Calu3 (cell line): ENCODE data around the gene SLX4. TPM values are rescaled to one million over a fixed set of nuclear protein-coding genes. Genes with fewer than 3 reads are reported as not detected.

Experiments
- BruUV-seq: library from RNA; stranded (reverse); fragments of 400-500 nt; replicated peaks from 2 replicates; lab custom pipeline; 2021; lab: Mats Ljungman, UMichigan
- CTCF ChIA-PET: fragments of 300-600 bp; sonication (Branson Sonifier 250); formaldehyde crosslinking; loops from one replicate; lab custom pipeline; 2022; ENCODE audit warnings: antibody characterized with exemption; lab: Charles Lee
- DNase-seq: peaks from one replicate; pipeline ENCODE4 v3.0.0; 2022
- H3K27ac Mint-ChIP-seq: one replicate; pipeline ENCODE4 v1.8.0; 2022; ENCODE audit warnings: mixed read lengths; ENCODE audit not compliant: unreplicated experiment
- H3K27me3 Mint-ChIP-seq: one replicate; pipeline ENCODE4 v1.8.0; 2022; ENCODE audit warnings: mixed read lengths; ENCODE audit not compliant: unreplicated experiment
- H3K36me3 Mint-ChIP-seq: one replicate; pipeline ENCODE4 v1.8.0; 2022; ENCODE audit warnings: mild to moderate bottlenecking, moderate library complexity, mixed read lengths; ENCODE audit not compliant: insufficient read depth, unreplicated experiment
- H3K4me1 Mint-ChIP-seq: one replicate; pipeline ENCODE4 v1.8.0; 2022; ENCODE audit warnings: mild to moderate bottlenecking, low read depth, mixed read lengths; ENCODE audit not compliant: unreplicated experiment
- H3K4me3 Mint-ChIP-seq: one replicate; pipeline ENCODE4 v1.8.0; 2022; ENCODE audit warnings: mild to moderate bottlenecking, low read depth, moderate library complexity, mixed read lengths; ENCODE audit not compliant: unreplicated experiment
- H3K9me3 Mint-ChIP-seq: one replicate; pipeline ENCODE4 v1.8.0; 2022; ENCODE audit warnings: low read depth, mixed read lengths; ENCODE audit not compliant: unreplicated experiment
- intact Hi-C: fragments of 100-400 bp; cut with micrococcal nuclease; formaldehyde crosslinking; loops from one replicate; pipeline ENCODE4 v1.10.0; 2022; ENCODE audit not compliant: unreplicated experiment
- total RNA-seq: library from RNA; stranded (reverse); gene quantifications from 2 replicates; pipeline ENCODE4 v1.2.3, GENCODE V29; 2022
- TF ChIP-seq, protein P1 (sequence below): fragments of 200-600 bp; IDR thresholded peaks from one replicate; pipeline ENCODE4 v1.8.0; 2022; ENCODE audit warnings: antibody characterized with exemption; ENCODE audit not compliant: unreplicated experiment

The SLX4 gene
- total RNA-seq, 1 experiment from 2014 or later = 18.2 TPM

DNA sequence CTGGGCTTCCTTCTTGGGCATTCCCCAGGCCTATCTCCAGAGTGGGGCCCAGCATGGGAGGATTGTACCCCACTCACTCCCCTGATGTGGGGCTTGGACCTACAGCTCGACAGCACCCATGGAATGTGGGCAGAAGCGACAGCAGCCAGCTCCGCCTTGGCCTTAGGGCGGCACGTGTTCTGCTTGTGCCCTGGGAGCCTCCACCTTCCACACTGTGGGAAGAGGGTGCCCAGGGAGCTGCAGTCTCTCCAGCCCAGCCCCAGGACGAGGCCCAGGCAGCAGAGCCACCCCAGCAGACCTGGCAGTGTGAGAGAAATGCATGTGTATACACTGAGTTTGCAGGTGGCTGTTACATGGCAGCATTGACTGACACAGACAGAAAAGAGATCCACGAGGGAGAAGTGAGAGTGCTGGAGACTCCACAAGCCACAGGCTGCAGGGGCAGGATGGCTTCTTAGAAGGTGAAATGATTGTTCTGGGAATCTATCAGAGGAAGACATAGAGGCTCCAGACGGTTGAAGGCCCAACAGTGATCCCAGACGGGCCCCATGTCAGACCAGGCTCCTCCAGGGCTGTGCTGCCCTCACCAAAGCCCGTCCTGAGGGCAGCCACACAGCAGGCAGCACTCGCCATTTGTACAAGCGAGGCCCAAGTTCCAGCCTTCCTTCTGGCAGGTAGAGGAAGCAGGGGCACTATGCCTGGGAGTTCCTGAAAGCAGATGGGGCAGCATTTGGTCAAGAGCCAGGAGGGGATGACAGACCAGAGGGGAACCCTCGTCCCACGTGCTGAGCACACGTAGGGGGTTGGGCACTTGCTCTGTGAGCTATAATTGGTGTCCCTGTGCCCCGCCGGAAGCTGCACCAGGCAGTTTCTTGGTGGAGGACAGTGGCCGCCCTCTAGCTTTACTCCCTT, 40.3 kb upstream of the SLX4 start:
- no TSS peak for BruUV-seq
- Mint-ChIP-seq H3K9me3 (no peaks in the 10 kb centered on the region), H3K4me3 (no peak overlapping the region), H3K4me1 (peaks cover 2% of the 10 kb centered on the region), H3K36me3 (peaks cover 54% of the 10 kb centered on the region), H3K27me3 (no peaks in the 10 kb centered on the region), H3K27ac (no peak overlapping the region)
- DNase-seq = no peak
- intact Hi-C loops = no loop called here
- TF ChIP-seq, protein P1, sequence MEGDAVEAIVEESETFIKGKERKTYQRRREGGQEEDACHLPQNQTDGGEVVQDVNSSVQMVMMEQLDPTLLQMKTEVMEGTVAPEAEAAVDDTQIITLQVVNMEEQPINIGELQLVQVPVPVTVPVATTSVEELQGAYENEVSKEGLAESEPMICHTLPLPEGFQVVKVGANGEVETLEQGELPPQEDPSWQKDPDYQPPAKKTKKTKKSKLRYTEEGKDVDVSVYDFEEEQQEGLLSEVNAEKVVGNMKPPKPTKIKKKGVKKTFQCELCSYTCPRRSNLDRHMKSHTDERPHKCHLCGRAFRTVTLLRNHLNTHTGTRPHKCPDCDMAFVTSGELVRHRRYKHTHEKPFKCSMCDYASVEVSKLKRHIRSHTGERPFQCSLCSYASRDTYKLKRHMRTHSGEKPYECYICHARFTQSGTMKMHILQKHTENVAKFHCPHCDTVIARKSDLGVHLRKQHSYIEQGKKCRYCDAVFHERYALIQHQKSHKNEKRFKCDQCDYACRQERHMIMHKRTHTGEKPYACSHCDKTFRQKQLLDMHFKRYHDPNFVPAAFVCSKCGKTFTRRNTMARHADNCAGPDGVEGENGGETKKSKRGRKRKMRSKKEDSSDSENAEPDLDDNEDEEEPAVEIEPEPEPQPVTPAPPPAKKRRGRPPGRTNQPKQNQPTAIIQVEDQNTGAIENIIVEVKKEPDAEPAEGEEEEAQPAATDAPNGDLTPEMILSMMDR = no peak
- CTCF ChIA-PET = no interaction called here

DNA sequence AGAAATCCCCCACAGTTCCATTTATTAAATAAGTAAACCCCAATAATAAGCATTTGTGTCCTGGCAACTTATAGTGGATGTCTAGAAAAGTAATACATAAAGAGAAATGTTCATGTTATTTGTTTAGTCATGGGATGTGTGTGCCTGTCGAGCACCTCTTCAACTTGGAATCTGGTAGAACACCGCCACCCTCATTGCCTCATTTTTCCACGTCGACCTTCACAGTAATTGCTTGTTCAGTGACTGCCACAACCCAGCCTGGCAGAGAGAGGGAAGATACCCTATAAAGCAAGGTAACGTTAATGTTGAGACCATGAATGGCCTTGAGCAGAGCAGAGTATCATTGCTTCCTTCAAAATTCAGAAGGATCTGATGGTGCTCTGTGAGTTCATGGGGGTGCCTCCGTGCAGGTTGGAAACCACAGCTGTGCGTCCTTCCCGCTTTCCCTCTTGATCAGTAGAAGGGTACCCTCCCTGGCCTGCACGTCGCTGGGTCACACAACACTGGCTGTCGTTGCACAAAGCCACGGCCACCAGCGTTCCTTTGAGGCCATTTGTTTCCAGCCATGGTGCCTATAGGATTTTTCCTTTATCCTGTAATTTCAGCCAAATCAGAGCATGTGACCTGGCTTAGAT, 39.3 kb upstream of the SLX4 start:
- H3K4me1 Mint-ChIP-seq = peaks cover 12% of the 10 kb centered on the region
- TF ChIP-seq, protein P1 = no peak
- intact Hi-C loops = no loop called here
- no TSS peak for BruUV-seq
- no peaks in the 10 kb centered on the region for H3K27me3 Mint-ChIP-seq
- DNase-seq = no peak
- H3K9me3 Mint-ChIP-seq = no peaks in the 10 kb centered on the region
- CTCF ChIA-PET = no interaction called here
- no peak overlapping the region for H3K27ac Mint-ChIP-seq
- peaks cover 64% of the 10 kb centered on the region for H3K36me3 Mint-ChIP-seq
- H3K4me3 Mint-ChIP-seq = no peak overlapping the region

DNA sequence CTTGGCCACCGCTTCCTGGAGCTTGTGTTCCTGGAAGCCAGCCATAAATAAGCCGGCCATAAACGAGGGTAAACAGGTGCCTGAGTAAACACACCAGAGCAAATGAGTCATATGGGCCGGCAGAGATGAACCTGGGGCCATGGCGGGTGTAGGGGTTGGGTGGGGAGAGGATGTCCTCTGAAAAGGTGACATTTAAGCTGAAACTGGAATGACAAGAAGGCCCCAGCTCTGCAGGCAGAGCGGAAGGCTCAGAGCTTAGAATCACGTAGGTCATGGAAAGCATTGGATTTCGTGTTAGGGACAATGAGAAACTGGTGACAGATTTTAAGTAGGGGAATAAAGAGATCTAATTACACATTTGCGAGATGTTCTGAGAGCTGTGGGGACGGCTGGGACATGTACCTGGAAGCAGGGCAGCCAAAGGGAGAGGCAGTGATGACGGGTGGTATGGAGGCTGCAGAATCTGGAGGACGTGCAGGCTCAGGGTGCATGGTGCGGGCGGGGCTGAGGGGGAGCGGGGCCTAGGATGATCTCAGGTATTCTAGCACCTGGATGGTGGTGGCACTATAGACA, 35.0 kb upstream of the SLX4 start:
- CTCF ChIA-PET = interaction anchor here (0.6 to 1.2 kb wide), 3 partner anchors 9 to 80 kb away, joined by 3 to 6 read pairs (median 6); no protein-coding TSS in a partner anchor
- peaks cover 43% of the 10 kb centered on the region for H3K36me3 Mint-ChIP-seq
- no peaks in the 10 kb centered on the region for H3K27me3 Mint-ChIP-seq
- H3K27ac Mint-ChIP-seq = peak overlapping the region; percentile 16
- intact Hi-C loops = no loop called here
- no TSS peak for BruUV-seq
- peak; percentile 78 for DNase-seq
- no peaks in the 10 kb centered on the region for H3K9me3 Mint-ChIP-seq
- TF ChIP-seq, protein P1 = no peak
- peaks cover 34% of the 10 kb centered on the region for H3K4me1 Mint-ChIP-seq
- peak overlapping the region; percentile 11 for H3K4me3 Mint-ChIP-seq

DNA sequence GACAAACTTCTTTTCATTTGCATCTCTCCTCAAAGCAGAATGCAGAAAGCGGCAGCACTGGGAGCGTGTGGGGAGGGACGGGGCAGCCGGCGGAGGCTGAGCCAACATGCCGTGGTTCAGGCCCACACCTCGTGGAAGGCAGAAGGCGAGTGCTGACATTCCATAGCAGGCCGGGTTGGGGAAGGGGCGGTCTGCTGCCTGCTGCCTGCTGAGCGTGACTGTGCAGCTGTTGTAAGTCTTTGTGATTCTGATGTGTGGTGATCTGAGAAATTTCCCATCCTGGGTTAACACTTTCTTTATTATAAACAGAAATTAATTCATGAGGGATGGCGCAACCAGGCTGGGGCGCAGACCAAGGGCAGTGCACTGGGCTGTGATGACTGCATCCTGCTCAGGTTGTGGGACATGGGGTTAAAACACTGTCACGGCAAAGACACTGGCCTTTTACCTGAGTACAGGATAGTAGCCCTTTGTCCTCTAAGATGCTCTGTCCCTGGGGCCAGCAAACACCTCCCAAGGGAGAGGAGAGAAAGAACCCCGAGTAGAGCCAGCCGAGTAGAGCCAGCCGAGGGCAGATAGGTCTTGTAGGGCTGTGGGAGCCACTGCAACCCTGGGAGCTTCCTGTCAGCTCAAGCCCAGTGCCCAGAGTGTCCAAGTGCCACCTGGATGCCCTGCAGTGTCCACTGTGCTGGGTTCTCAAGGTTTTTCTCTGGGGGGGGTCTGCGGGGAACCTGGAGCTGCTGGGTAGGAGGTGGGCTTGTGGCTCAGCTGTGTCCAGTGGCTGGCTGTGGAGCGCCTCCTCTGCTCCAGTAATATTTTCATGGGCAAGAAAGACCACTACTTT, 34.3 kb upstream of the SLX4 start:
- DNase-seq = no peak
- BruUV-seq = no TSS peak
- TF ChIP-seq, protein P1 = no peak
- H3K4me1 Mint-ChIP-seq = peaks cover 34% of the 10 kb centered on the region
- CTCF ChIA-PET = interaction anchor here (0.6 to 1.2 kb wide), 3 partner anchors 8 to 79 kb away, joined by 3 to 6 read pairs (median 6); no protein-coding TSS in a partner anchor
- peak overlapping the region; percentile 11 for H3K4me3 Mint-ChIP-seq
- peaks cover 36% of the 10 kb centered on the region for H3K36me3 Mint-ChIP-seq
- intact Hi-C loops = no loop called here
- no peaks in the 10 kb centered on the region for H3K27me3 Mint-ChIP-seq
- H3K27ac Mint-ChIP-seq = peak overlapping the region; percentile 16
- H3K9me3 Mint-ChIP-seq = no peaks in the 10 kb centered on the region
